Pulmonary artery endothelial cell (primary cell): ENCODE results near the gene HAGHL. TPM values are rescaled to one million over a fixed set of nuclear protein-coding genes. Genes with fewer than 3 reads are reported as not detected.

Source experiments
- DNase-seq: peaks from one replicate; pipeline ENCODE4 v3.0.0-alpha.2; 2011; ENCODE audit warnings: low read depth, low spot score
- total RNA-seq: library from RNA; depleted of rRNA; stranded (reverse); fragments of >200 nt; gene quantifications from 2 replicates; pipeline ENCODE4 v1.2.3, GENCODE V29; 2014

Gene HAGHL
- total RNA-seq, 1 donor from 2014 or later: 17.6 TPM

GRCh38 chr16:754656-755055 is 27.8 kb downstream of the HAGHL start:
- DNase-seq: no peak

GRCh38 chr16:756428-756827 is 29.5 kb downstream of the HAGHL start:
- no peak for DNase-seq

GRCh38 chr16:759110-759910 is 32.4 kb downstream of the HAGHL start:
- DNase-seq: no peak

DNA sequence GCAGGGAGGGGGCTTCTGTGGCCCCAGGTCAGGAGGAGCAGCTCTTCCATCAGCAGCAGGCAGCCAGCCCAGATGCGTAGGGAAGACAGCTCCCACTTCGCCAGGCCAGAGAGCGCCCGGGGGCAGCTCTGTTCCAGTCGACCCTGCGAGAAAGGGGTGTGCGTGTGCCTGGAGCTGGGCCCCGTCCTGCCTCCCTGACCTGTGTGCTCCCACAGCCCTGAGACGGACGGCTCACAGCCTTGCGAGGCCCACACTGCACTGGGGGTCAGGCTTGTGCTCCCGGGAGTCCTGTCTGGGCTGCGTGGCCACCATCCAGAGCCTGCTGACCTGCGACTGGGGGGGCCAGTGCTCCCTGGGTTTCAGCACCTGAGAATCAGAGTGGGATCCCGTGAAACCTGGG is 33.2 kb downstream of the HAGHL start:
- DNase-seq: no peak

GRCh38 chr16:760545-761343 is 33.8 kb downstream of the HAGHL start, which contains the start of gene MSLN:
Gene MSLN, plus strand, starts transcription at chr16:760734. Its CDS starts 1,947 bp downstream, at chr16:762681.
- no peak for DNase-seq

DNA sequence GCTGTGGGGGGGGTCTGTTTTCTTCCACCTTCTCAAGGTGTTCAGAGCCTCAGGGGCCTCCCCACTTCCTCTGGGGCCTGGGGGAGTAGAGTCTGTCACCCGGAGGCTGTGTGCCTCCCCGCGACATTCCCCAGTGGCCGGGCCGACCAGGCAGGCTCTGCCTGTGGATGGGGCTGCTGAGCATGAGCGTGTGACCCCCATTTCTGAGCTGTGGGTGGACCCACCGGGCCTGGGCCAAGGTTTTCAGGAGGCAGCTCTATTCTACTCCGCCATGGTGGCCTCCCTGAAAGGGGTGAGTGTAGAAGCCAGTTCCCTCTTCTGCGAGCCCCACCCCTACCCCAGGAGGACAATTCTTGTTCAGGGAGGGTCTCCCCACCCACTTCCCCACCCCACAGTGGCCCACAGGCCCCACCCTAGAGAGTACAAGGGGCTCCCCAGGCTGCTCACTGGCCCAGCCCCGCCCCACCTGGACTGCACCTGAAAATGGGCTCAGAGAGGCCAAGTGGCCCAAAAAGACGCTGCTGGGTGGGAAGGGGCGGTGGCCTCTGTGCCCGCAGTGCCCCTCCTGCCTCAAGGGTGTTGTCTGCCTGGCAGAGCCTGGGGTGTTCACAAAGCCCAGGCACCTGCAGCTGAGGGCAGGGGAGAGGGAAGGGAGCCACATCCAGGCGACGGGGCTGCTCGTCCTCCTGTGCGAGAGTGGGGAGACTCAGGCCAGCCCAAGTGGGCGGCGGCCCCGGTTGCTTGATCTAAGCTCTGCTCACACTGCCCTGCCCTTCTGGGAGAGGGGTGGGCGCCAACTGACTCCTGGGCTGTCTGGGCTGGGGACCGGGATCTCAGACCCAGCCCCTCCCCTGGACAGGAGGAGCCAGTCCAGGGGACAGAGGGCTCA is 35.0 kb downstream of the HAGHL start:
- no peak for DNase-seq

GRCh38 chr16:762595-763268 is 35.8 kb downstream of the HAGHL start:
- DNase-seq: no peak

DNA sequence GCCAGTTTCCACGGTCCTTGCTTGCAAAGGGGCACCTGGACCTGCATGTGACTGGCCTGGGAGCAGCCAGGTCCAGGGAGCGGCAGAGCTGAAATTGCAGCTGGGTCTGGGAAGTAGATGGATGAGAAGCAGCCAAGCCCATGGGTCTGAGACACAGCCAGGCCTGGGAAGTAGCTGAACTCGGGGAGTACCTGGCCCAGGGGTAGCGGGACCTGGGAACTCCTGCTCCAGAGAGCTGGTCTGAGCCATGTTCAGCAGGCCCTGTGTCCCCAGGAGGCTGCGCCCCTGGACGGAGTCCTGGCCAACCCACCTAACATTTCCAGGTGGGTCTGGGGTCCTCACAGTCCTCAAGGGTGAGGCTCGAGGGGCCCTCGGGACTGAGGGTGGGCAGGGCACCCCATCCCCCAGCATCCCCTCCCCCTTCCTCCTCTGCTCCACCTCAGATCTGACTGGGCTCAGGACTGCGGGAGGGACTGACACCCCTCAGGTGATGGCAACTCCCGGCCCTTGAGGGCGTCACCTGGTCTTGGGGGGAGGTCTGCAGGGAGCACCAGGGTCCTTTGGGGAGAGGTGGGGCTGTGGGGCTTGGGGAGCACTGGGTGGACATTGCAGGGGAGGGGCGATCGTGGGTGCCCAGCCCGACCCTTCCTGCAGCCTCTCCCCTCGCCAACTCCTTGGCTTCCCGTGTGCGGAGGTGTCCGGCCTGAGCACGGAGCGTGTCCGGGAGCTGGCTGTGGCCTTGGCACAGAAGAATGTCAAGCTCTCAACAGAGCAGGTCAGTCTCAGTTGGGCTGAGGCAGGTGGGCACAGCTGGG is 36.7 kb downstream of the HAGHL start:
- no peak for DNase-seq

DNA sequence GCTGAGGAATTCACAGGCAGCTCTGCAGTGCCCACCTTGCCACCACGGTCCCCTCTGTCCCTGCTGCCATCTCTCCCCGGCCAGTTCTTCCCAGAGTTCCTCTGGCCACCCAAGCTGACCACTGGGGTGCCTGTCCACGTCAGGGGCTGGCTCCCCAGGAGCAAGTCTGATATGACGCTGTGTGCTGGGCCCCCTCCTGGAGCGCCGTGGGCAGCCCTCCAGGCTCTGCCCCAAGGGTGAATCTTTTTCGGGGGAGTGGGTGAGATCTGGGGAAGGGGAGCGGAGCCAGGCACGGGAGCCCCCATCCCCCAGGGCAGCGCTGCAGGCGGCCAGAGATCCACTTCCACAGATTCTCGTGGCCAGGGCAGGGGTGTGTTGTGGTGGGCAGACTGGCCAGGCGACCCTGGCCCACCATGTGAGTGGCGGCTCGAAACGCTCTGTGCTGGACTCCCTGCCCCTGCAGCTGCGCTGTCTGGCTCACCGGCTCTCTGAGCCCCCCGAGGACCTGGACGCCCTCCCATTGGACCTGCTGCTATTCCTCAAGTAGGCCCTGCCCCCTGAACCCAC is 37.4 kb downstream of the HAGHL start:
- no peak for DNase-seq

GRCh38 chr16:764848-765487 is 38.1 kb downstream of the HAGHL start:
- no peak for DNase-seq

GRCh38 chr16:765488-765865 is 38.6 kb downstream of the HAGHL start:
- DNase-seq: no peak

GRCh38 chr16:766008-766819 is 39.3 kb downstream of the HAGHL start:
- no peak for DNase-seq

GRCh38 chr16:766820-767640 is 40.1 kb downstream of the HAGHL start:
- DNase-seq: no peak

GRCh38 chr16:767743-768235 is 40.9 kb downstream of the HAGHL start:
- DNase-seq: no peak

GRCh38 chr16:768428-768827 is 41.5 kb downstream of the HAGHL start:
- DNase-seq: no peak

- DNase-seq: no peak
Measured at GRCh38 chr16:769184-769784, 42.4 kb downstream of the HAGHL start.

DNA sequence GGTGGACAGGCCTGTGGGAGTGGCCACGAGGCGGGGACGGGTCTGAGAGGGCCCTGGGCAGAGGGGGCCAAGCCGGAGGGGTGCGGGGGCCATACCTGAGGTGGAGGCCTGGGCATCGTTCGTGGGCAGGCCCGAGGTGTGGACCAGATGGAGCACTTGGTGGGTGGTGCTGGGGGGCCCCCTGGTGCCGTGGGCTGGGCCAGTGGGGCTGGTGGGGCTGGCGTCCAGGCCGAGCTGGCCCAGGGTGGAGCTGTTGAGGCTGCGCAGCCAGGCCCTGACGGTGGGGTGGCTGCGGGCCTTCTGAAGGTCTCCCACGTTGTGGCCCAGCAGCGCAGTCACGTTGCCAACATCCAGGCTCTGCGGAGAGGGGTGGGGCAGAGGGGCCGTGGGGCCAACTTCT is 43.0 kb downstream of the HAGHL start:
- no peak for DNase-seq
